ENCODE data around the gene DOCK2.
"Not testable (repeated sequence)": the region's sequence is repeated elsewhere in the genome, so short reads cannot be mapped to it uniquely, and the experiment has no call there.

The DOCK2 gene

DNA sequence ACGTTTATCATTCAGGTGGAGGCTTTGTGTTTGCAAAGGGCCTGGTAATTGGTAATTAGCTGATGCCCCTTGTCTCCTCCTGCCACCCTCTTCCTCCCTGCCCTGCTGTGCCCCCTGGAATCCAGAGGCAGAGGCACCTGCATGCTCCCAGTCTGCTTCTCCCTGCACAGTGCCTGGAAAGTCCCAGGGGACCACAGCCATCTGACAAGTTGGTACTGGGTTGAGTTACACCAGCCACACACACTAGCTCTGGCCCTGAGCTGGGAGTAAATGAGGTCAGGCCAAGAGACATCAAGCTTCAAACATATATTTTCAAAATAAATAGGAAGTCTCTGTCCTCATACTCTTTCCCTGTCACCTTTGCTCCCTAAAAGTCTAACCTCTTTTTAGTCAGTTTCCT is 286.9 kb downstream of the DOCK2 start:
- in situ Hi-C loops (cut with MboI; ENCODE audit: low sequenced_read_pairs) = no loop called here

GRCh38 chr5:169933127-169933526 is 296.1 kb downstream of the DOCK2 start:
- in situ Hi-C loops (cut with MboI; ENCODE audit: low sequenced_read_pairs) = no loop called here

- in situ Hi-C loops (cut with MboI; ENCODE audit: low sequenced_read_pairs) = no loop called here
These were observed 296.5 kb downstream of the DOCK2 start for GRCh38 chr5:169933616-169934015.

- in situ Hi-C loops (cut with MboI; ENCODE audit: low sequenced_read_pairs) = no loop called here
These were observed 297.9 kb downstream of the DOCK2 start for GRCh38 chr5:169934990-169935389.

DNA sequence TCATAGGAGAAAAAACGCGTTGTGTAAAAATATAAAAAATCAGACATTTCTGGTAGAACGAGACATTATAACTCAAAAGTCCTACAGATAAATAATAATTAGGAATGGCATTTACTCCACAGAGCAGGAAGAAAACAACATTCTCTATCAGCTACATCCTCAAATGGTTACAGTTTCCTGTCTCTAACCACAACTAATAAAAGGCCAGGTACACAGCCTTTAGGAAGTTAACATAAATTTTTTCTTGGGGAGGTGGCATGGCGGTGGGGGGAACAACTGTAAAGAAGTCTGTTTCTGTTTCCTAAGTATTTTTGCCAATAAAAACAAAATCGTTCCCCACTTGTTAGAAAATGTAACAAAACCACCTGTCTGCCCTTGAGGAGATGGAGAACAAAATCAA is 298.7 kb downstream of the DOCK2 start:
- in situ Hi-C loops (cut with MboI; ENCODE audit: low sequenced_read_pairs) = no loop called here

DNA sequence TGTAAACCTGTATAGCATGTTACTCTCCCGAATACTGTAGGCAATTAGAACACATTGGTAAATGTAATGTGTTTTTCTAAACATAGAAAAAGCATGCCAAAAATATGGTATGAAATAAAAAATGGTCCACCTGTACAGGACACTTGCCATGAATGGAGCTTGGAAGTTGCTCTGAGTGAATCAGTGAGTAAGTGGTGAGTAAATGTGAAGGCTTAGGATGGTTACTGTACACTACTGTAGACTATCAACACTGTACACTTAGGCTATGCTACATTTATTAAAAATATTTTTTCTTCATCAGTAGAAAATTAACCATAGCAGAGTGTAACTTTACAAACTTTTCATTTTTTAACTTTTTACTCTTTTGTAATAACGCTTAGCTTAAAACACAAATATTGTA is 301.4 kb downstream of the DOCK2 start:
- in situ Hi-C loops (cut with MboI; ENCODE audit: low sequenced_read_pairs) = no loop called here

DNA sequence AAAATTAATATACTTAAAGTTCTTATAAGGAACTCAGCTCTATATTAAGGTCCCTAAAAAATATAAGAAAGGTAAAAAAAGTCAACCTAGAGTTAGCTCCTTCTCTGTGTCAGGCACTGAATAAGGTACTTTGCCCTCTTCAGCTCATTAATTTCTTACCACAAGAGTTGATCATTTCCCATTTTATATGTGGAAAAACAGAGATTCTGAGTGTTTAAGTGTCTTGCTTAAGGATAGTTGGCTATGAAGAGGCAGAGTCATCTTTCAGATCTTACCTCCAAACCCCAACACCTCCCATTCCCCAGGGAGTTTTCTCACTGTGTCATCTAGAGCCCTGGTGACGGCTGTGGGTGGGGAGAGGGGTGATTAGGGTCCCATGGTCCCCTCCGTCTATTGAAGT is 302.7 kb downstream of the DOCK2 start:
- in situ Hi-C loops (cut with MboI; ENCODE audit: low sequenced_read_pairs) = no loop called here

DNA sequence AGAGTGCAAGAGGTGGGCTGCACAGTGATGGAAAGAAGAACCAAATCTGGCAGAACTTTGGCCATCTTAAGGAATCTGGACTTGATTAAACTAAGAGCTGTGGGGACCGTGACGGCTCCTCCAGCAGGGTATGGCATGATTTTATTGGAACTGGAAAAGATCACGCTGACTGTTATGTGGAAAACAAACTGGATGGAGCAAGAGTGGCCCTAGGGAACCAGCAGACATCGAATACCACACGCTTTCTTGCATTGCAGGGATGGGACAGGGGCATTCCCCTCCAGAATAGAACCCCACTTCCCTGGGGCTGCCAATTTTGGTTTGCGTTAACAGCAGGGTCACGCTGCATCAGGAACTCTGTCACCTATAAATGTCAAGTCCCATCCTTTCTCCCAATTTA is 304.5 kb downstream of the DOCK2 start:
- in situ Hi-C loops (cut with MboI; ENCODE audit: low sequenced_read_pairs) = no loop called here

DNA sequence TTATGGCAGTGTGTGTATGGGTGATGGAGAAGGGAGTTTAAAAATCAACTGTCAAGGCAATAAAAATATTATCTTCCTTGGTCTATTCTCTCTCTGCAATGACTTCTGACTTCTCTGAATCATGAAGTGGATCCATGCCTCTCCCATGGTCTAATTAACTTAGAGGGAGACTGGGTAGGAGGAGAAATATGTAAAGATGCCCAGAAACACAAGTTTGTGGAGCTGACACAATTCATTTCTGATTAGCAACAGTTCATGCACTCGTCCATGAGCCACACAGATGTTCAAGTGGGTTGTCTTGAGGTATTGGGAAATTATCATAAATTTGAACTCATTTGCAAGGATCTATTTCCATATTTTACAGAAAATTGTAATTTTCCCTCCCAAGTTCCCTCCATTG is 305.1 kb downstream of the DOCK2 start:
- in situ Hi-C loops (cut with MboI; ENCODE audit: low sequenced_read_pairs) = no loop called here

GRCh38 chr5:169943026-169943425 is 306.0 kb downstream of the DOCK2 start:
- in situ Hi-C loops (cut with MboI; ENCODE audit: low sequenced_read_pairs) = no loop called here

GRCh38 chr5:169944115-169944514 is 307.0 kb downstream of the DOCK2 start:
- in situ Hi-C loops (cut with MboI; ENCODE audit: low sequenced_read_pairs) = no loop called here

DNA sequence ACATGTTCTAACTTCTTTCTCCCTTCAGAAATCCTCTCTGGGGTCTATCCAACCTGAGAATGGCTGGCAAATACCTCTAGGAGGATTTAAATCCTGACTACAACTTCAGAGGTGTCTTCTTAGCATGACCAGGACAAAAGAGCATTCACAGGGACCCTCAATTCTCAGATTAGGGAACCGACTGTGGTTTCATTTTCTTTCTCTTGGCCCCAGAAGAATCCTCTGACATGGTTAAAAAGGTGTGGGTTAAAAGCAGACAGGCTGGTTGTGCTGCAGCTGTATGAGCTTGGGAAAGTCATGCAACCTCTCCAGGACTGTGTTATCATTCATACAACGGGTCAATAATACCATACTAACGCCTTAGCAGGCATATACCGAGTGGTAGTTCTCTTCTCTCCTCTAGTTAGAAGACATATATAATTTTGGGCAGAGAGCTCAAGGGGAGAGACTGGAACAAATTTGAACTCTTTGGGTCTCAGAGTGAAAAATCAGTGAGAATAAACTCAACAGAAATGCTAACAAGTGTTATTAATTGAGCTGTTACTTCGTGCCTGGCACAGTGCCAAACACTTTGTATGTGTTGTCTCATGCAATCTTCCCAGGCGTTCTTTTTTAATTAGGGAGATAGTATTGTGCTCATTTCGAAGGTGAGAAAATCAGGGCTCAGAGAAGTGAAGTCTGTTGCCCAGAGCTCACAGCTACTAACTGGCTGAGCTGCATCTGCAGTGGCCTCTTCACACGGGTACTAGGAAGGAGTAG is 308.0 kb downstream of the DOCK2 start:
- in situ Hi-C loops (cut with MboI; ENCODE audit: low sequenced_read_pairs) = no loop called here

DNA sequence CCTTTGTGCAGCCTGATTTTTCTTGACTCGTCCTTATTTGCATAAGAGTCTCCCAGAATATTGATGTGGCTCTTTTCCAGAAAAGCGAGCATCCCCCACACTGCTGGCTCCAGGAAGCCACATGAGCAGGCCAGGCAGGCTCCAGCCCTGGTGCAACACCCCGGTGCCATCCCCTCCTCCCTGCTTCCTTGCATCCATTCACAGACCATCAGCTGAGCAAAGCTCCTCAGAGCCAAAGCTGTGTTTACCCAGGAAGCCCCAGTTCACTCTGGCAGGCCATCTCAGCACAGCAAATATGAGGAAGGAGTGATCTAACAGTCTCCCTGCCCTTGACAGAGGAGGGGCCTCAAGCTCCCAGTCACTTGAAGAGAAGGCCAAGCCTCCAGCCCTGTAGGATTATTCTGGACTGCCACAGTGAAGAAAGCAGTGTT is 308.8 kb downstream of the DOCK2 start:
- in situ Hi-C loops (cut with MboI; ENCODE audit: low sequenced_read_pairs) = no loop called here

- in situ Hi-C loops (cut with MboI; ENCODE audit: low sequenced_read_pairs) = no loop called here
These were observed 309.7 kb downstream of the DOCK2 start for GRCh38 chr5:169946743-169947295.

- in situ Hi-C loops (cut with MboI; ENCODE audit: low sequenced_read_pairs) = no loop called here
These were observed 313.3 kb downstream of the DOCK2 start for GRCh38 chr5:169950333-169950732.

- in situ Hi-C loops (cut with MboI; ENCODE audit: low sequenced_read_pairs) = not testable (repeated sequence)
These were observed 316.1 kb downstream of the DOCK2 start for GRCh38 chr5:169953196-169953595.

DNA sequence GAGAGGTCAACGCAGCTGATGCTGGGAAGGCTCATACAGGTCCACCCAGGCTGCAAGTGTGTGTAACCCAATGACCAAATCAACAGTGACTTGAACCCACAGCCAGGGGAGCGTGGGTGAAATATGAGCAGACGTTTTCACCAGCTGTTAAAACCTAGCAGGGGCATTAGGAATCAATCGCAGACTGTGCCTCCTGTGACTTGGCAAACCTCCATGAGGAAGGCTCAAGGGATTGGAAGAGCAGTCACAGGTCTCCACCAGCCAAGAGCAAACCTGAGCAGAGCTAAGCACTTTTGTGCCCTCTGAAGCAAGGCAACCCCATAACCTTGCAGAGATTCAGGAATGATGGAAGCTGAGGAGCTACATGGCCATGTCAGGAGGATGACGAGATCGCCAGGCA is 317.7 kb downstream of the DOCK2 start:
- in situ Hi-C loops (cut with MboI; ENCODE audit: low sequenced_read_pairs) = no loop called here

GRCh38 chr5:169956126-169956525 is 319.1 kb downstream of the DOCK2 start:
- in situ Hi-C loops (cut with MboI; ENCODE audit: low sequenced_read_pairs) = no loop called here

DNA sequence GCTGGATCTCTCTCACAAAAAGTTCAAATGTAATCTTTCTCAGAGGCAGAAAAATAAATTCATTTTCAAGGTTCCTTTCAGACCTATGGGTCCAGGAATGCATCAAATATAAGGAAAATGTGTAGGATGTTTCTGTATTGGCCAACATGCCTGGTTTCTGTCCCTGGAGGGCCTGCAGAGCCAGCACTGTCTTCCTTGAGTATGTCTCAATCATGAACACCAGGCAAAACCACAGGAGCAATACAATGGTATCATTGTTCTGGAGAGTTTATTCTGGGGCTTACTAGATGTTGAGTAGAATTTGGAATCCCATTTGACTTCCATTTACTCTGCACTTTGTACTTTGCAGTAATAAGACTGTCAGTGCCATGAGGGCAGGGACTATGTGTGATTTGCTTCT is 319.7 kb downstream of the DOCK2 start:
- in situ Hi-C loops (cut with MboI; ENCODE audit: low sequenced_read_pairs) = no loop called here

DNA sequence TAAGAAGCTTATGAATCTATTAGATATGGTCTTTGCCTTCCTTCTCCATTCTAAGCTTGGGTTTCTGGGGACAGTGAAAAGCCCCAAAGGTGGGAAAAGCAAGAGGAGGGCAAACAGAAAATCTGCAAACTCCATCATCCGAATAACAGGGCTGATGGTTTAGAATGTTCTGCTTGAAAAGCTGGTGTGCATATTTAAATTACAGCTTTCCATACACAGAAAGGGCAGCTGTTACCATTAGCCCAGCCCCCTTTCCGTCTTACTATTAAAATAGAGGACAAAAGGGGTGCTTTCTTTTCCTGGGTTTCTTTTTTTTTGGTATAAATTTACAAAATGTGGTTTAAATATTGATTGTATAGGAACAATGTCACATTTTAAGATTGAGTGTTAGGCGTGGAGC is 321.2 kb downstream of the DOCK2 start:
- in situ Hi-C loops (cut with MboI; ENCODE audit: low sequenced_read_pairs) = no loop called here

DNA sequence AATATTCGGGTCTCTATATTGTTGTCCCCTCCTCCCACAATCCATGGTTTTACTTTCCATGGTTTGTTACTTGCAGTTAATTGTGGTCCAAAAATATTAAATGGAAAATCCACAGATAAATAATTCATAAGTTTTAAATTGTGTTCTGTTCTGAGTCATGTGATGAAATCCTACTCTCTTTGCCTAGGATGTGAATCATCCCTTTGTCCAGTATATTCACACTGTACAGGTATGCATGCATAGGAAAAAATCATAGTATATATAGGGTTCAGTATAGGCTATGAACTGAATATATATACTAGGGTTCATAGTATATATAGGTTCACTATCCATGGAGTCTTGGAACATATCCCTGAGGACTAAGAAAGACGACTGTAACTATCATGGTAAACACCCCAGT is 323.6 kb downstream of the DOCK2 start:
- in situ Hi-C loops (cut with MboI; ENCODE audit: low sequenced_read_pairs) = no loop called here

DNA sequence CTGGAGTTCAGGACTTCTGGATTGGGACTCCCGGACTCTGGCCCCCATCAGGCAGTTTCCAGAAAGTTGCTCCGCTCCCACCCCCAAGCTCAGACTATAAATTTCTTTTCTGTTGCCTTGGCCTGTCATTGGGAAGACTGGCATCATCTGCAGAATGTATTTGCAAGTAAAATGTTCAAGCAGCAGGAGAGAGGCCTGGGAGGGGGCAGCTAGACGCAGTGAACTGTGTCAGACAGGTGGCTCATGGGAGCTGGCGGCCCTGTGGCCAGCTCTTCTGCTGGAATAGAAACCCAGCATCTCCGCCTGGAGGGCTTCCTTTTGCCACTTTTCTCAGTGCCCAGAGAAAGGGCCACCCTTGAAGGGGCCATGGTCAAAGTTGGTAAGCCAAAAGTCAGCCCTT is 327.2 kb downstream of the DOCK2 start:
- in situ Hi-C loops (cut with MboI; ENCODE audit: low sequenced_read_pairs) = no loop called here

DNA sequence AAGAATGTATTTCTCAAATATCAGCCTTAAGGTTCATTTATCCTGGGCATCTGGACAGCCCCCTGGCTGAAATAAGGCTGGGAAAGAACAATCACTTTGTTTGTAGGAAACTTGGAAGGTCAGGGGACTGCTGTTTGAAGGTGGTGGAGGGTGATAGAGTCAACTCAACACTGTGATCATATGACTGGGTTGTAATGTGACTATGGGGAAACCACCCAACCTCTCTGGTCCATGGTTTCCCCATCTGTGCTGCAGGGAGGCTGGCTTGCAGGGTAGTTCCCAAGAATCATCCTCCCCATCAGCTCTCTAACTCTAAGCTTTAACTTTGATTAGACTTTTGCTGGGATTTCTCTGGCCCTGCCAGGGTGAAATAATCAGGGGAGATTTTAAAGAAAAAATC is 333.3 kb downstream of the DOCK2 start:
- in situ Hi-C loops (cut with MboI; ENCODE audit: low sequenced_read_pairs) = no loop called here
